ENCODE measurements around the gene CNPPD1.

Gene CNPPD1

DNA sequence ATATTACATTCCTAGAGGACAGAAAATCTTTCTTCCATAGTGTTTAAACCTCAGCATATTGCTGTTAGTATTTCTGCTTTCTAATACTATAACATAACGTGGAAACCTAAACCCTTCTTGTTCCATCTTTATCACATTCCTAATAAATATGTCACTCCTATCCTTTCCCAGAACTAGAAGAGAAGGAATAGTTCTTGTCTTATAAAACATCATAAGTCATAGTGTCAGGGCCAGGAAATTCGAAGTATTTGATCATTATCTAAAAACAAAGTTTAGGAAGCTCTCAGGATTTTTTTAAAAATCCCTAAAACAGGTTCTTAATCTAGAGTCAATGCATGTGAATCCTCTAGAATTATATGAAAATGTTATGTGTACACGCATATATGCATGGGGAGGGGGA lies 18.1 kb downstream of the CNPPD1 start:
- ATAC-seq, result no peak

DNA sequence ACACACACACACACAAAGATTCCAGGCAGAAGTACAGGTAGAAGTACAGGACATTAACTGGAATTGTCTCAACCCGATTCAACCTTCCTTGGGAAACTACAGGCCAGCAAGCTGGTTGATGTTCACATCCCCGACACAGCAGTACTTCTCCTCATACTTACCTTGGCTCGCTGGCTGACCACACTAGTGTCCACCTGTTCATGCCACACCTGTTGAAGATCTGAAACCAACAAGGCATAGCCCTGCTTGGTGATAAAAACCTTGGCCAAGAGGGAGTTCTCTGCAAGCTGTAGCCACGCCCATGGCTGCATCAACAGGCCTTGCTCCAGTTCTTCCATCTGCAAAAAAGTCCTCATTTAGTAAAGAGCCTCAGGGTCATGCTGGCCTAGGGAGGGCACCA lies 18.7 kb downstream of the CNPPD1 start:
- no peak for ATAC-seq

DNA sequence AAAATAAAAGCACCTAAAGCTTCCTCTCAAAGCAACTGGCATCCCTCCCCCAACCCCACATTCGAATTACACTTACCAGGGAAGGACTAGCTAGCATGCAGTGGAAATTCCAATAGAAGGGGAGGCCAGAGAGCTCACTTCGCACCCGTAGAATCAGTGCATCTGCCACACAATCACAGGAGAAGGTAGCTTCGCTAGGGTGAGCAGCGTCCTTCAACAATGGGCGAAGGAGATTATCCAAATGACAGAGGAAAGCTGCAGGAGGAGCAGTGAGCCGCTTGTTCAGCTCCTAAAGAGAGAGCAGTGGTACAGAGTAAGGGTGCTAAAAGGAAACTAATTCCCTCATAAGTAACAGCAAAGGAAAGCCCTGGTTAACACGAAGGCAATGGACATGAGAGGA lies 19.3 kb downstream of the CNPPD1 start:
- no peak for ATAC-seq

DNA sequence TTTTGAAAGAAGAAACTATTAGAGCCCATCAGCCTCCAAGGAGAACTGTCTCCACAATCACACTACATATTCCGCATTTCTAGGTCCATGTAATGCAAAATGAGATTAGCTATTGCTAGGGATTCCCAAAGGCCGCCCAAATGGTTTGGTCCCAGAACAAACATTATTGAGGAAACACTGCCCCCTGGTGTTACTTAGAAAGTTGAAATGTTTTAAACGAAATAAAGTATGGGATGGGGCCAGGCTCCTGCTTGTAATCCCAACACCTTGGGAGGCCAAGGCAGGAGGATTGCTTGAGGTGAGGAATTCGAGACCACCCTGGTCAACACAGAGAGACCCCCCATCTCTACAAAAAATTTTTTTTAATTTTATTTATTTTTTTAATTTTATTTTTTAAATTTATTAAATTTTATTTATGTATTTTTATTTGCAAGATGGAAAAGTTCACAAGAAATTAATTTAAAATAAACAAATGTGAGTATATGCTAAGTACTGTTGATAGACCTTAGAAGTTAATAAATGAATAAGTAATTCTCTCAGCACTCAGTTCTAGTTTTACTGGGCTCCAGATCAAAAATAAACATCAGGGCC lies 21.6 kb downstream of the CNPPD1 start:
- peak in 1 of 2 donors; percentile 4 for ATAC-seq

DNA sequence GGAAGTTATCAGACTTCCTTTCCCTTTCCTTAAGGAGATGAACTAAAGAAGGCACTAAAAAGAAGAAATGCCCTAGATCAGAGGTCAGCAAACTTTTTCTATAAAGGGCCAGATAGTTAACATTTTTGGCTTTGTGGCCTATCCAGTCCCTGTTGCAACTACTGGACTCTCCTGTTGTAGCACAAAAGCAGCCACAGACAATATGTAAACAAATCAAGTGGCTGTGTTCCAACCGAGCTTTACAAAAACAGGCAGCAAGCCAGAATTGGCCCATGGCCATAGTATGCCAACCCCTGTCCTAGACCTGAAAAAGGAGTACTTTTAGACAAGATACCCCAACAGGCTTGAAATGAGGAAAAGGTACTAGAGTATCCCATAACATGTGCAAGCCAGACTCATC lies 27.1 kb downstream of the CNPPD1 start:
- ATAC-seq, result no peak

DNA sequence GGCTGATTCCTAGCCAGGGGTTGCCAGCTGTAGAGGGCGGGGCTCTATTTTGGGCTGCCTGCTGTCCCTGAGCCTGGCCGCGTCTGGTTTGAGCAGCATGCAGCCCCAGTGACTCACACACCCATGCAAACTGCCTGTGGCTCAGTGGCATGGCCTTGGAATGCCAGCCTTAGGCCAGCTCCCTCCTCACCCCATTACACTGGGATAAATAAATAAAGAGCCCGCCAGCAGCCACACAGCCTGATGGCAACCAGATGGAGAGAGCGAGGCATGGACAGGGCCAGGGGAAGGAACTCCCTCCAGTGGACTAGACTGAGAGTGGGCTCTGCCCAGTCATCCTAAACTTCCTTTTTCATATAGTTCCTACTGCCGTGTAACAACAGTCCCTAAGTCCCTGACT lies 34.4 kb downstream of the CNPPD1 start:
- ATAC-seq, result no peak

DNA sequence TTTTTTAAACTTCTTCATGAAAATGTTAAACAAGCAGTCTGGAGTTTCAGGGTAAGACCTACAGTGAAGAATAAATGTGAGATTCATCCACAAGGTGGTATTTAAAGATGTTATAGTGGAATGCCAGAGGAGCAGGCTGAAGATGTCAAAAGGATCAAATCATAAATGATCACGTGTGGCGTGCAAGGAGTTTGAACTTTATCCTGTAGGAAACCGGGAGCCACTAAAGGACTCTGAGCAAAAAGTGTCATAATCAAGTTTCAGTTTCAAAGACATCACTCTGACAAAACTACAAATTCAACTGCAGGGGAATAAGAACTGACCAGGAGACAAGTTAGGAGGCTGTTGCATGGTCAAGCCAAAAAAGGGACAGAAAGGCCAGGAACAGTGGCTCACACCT lies 36.0 kb downstream of the CNPPD1 start:
- no peak for ATAC-seq

DNA sequence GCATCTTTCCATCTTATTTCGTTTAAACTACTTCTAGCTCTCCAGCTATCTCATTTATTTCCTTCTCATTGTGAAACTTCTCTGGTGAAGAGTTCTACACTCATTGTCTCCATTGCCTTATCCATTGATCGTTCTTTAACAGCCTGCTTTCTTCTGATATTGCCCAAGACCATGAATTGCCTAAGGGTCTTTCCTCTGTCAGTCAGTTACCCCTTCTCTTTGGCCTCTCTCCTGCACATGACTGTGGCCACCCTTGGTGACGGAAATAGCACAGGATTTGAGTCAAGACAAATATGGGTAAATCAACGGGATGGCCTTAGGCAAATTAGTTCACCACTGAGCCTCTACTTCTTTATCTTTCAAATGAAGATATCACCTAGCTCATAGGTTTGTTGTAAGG lies 42.7 kb downstream of the CNPPD1 start:
- no peak for ATAC-seq

DNA sequence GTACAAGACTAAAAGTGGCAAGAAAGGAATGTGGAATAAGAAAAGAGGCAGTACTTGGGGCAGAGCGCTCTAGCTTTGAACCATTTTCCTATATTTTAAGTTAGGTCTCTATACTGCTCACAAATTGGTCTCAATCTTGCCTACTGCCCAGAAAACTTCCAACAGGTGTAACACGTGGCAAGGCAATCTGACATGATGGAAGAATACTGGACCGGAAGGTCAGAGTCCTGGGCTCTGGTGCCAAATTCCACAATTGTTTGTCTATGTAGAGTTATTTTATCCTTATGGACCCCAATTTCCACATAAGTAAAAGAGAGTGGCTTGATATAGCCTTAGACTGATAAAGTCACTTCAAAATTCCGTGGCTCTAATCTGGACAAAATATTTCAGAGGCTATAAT lies 45.0 kb downstream of the CNPPD1 start:
- ATAC-seq, result no peak

DNA sequence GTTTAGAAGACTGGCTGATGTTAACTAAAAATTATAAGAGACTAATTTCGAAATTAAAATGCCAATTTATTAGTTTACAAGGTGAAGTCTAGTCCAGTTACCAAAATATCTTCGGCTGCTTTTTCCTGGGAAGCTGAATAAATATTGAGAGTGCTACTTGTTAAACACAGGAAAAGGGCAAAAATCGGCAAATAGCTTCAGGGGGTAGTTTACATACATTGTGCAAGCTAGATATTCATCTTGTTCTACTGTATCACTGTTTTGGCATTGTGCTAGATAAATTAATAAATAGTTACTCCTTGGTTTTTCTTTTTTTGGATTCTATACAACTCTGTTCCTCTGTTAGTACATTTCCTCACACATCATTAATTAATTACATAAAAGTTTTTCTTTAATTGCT lies 45.4 kb downstream of the CNPPD1 start:
- ATAC-seq, result no peak

DNA sequence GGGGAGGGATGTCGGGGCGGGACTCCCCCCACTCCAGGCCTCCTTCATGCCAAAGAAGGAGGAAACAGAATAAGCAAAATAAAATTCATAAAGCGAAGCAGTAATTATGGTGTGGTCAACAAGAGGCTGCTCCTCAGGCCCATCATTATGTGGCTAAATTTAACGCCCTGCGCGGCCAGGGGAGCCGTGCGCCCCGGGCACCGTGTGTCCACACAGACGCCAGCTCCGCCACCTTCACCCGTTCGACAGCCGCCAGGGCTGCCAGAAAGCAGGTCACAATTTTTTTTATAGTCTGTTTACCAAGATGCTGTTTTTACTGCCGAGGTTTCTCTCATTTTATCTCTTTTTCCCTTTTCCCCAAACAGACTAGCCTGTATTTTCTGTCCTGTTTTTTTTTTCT lies 47.1 kb downstream of the CNPPD1 start:
- no peak for ATAC-seq

DNA sequence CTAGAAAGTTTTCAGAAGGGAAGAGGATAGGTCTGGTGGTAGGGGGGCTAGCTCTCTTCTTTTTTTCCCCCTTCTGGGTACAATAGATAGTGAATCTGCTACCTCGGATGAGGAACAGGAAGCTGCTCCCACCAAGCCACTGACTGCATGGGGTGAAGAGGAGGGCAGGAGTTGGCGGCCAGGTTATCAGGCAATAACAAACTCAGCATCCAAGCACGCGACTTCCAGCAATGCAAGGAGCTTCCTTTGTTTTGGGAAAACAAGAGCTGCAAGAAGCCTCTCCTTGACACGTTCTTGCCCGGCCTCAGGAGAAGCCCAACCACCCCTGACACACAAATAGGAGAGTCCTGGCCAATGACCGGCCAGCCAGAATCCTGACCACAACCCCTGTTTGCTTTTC lies 48.3 kb downstream of the CNPPD1 start:
- no peak for ATAC-seq

DNA sequence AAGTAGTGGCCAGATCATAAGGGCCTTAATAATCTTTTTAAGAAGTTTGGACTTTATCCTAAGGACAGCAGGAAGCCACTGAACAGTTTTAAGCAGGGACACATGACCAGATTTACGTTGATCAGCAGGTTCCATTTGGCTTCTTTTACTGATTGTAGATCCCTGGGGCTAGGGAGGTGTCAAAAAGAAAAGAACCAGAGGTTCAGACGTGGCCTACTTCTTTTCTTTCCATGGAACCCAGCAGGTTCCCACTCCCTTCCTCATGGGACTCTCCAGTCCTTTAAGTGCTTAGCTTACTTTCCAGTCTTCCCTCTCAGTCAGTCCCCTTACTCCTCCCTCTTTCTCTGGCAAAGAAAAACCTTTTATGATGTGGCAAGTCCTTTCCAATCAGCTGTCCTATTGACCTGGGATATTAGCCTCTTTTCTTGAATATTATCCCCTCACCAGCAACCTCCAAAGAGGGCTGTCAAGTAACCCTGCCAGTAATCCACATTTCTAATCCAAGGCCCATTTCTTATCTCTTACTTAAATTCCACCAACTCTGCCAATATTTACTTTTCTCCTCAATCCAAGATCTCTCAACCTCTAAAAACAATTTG lies 49.6 kb downstream of the CNPPD1 start:
- ATAC-seq, result no peak

DNA sequence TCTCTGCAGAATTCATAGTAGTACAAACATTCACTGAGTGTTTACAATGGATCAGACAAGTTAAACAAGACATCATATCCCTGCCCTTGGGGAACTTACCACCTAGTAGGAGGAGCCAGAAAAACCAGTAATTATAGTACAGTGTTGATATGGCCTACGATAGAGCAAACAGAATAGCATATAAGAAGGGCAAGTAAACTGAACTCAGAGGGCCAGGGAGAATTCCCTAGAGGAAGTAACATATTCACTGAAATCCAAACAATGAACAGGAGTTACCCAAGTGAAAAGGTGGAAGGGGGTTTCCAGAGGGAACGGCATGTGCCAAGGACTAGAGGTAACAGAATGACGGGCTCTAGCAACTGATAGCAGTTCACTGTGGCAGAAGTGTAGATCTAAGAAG lies 50.2 kb downstream of the CNPPD1 start:
- no peak for ATAC-seq

DNA sequence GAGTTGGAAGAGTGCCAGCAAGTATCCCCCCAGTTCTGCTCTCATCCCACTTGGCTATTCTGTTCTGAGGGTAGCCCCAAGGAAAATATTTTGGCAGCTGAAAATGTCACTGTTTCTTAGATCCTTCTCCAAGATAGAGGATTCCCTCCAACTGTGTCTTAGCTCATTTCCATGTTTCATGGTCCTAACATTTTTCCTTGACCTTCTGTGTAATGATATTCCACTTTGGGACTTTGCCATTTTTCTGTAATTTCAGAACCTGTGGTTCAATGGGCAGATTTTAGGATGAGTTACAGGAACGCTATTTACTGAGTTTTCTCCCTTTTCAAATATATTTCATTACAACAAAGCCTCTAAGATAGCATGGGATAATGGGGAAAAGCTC lies 50.8 kb downstream of the CNPPD1 start:
- no peak for ATAC-seq

DNA sequence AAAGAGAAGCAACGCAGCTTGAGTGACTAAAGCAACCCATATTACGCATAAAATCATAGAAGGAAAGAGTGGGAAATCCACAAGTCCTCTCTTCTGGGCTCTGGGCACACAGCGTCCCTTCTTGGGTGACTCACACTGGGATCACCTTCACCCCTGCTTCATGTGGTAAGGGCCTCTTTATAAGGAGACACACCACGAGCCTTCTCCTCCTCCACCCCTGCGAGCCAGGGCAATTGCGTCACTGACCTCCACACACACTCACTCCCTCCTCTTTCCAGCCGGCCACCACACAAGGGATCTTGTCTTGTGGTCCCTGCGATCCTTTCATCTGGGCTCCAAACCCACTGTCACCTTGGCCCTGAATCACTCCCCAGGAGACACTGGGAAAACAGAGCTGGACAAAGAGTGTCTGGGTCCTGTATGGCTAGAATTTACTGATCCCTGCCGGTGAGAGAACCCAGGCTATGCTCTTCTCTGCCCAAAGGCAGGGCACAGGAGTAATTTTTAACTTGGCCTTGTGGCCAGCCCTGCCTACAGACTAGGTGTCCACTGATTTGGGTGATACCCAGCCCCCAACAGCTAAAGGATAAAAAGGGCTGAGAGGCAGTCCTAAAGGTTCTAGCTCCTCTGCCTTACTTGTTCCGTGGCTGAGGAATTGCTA lies 51.4 kb downstream of the CNPPD1 start:
- ATAC-seq, result no peak

DNA sequence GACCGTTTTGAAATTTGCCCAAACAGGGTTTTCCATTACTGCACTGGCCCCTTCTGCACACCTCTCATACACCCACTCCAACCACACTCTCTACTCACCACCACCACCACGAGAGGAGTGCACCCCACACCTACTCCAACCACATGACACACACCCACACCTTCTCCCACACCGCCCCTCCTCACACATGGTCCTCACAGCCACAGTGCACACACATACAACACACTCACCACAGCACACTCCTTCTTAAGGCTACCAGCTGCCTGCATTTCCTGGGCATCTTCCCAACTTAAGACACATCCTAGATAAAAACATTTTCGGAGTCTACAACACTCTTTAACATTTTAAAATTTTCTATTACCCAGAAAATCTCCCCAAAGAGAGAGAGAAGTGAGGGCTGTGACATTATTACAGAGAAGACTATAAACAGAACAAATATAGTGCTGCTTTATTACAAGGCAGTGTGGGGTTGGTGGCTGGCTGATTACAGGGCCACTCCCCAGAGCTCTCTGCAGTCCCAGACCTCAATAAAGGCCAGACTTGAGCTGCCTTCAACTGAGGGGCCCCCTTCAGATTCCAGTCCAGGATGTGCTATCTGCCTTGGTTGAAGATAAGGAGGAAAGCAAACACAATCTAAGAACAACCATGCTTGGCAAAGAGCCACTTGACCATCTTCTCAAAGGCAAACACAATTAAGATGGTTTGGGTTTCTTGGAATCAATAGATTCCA lies 52.2 kb downstream of the CNPPD1 start:
- no peak for ATAC-seq

DNA sequence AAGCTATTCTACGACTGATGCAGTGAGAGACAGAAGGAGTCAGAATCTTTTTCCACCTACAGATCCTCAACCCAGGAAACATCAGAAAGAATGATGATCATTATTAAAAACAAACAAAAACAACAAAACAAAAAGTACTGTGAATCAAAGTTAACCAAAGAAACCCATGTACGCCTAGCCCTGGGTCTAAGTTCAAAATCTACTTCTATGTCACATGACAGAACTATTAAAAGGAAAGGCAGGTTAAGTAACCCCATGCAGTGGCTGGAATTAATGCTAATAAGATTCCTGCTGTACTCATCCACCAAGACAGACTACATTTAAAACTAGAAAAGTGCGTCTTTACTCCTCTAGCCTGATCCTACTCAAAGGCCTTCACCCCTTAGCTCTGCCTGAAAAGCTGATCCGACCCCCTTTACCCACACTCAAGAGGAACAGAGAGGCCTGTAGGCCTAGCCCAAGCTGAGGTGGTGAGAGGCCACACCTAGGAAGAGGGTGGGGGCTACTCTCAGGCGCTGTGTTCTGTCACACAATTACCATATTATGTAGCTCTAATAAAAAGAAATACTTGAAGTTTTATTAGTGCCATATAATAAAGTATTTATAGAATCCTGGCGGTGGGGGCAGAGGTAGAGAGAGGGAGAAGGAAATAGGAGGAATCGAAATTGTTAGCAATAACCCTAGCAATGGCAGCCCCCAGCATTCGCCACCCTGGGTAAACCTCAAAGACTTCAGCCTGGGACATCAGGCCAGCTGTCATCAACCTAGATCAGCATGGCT lies 53.2 kb downstream of the CNPPD1 start:
- ATAC-seq, result no peak

DNA sequence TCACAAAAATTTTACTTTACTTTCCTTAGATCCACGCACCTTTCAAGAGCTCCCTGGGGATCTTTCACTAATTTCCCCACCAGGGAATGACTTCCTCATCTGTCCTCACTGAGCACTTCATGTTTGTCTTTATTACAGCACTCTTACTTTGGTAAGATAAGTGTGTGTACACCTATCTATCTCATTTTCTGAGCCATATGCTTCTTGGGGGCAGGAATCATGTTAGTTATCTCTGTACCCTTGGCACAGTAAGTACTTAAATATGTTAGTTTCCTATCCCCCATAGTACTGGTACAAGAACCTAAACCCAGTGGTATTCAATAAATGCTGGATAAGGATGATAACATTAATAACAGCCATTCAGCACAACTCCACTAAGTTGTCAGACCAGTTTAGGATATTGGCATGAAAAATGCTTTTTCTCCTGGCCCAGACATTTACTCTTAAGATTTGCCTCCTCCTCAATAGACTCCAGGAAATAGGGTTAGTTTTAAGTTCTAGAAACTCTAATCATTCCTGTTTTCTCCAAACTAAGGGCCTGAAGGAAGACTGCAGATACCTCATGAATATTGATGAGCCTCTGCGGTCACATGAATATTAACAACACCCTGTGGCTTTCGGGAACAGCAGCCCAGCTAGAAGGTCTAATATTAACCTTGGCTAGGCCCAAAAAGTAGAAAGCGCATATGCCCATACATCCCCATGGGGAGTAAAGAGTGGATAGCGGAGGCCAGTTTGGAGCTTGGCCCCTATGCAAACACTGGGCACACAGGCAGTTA lies 54.3 kb downstream of the CNPPD1 start:
- ATAC-seq, result no peak

Data from activated CD4-positive, CD25-positive, alpha-beta regulatory T cell treated with anti-CD3 and anti-CD28 coated beads, Interleukin-2, amount 50 U/mL, for 24 hours (primary cell).